GM18951 (cell line): ENCODE measurements around the gene HACE1.
"Not testable (repeated sequence)": the region's sequence is repeated elsewhere in the genome, so short reads cannot be mapped to it uniquely, and the experiment has no call there.

Source experiments
- POLR2A ChIP-seq: IDR thresholded peaks from 4 replicates; pipeline ENCODE4 v1.6.1; 2011; ENCODE audit warnings: mild to moderate bottlenecking; ENCODE audit not compliant: insufficient read length, insufficient read depth; ENCODE audit errors: extremely low read depth
- in situ Hi-C: fragments of 300-500 bp; cut with MboI; formaldehyde crosslinking; loops from one replicate; pipeline ENCODE4 v1.12.0; 2022; ENCODE audit warnings: low sequenced_read_pairs, mixed read lengths, inconsistent platforms; ENCODE audit not compliant: unreplicated experiment

The HACE1 gene

DNA sequence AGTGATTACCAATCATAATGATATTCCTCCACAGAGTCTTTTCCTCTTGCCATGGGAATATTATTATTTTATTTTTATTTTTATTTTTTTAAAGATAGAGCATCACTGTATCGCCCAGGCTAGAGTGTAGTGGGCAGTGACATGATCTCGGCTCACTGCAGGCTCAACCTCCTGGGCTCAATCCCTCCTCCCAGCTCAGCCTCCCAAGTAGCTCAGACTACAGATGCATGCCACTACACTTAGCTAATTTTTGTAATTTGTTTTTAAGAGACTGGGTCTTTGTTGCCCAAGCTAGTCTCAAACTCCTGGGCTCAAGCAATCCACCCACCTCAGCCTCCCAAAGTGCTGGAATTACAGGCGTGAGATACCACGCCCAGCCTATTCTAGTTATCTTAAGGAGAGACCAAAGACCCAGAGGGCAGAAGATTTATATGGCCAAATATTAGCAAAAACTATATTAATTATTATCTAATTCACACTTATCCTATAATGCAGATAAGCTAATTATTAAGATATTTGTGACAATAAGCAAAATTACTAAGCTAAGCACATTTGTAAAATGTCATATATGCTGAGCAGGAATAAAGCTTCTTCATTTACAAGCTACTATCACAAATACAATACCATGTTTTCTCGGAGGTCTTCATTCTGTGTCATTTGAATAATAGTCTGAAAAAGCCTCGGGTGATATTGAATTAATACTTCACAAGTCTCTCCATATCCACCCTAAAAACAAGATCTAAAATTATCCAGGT, 63.5 kb downstream of the HACE1 start:
- no peak for TF ChIP-seq POLR2A
- in situ Hi-C loops: no loop called here

- in situ Hi-C loops: no loop called here
- TF ChIP-seq POLR2A: no peak
These were observed 64.4 kb downstream of the HACE1 start for GRCh38 chr6:104795363-104795762.

DNA sequence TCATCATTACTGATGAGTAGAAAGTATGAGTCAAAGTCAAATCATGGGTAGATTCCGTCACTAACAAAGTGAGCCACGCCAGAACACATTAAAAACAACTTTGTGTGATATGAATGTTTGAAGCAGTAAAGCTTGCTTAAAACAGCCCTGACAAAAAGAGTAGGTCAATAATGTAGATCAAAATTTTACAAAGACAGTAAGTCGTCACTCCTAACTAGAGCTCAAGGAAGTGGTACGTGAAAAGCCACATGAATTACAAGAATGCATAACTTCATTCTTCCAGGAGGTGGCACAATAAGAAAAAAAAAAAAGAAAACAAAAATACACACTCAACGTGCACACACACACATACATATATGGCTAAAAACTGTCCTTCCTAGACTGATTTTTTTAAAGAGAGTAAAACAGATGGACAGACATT, 69.9 kb downstream of the HACE1 start:
- in situ Hi-C loops: no loop called here
- no peak for TF ChIP-seq POLR2A

GRCh38 chr6:104788400-104788799, 71.3 kb downstream of the HACE1 start:
- in situ Hi-C loops: no loop called here
- no peak for TF ChIP-seq POLR2A

- no peak for TF ChIP-seq POLR2A
- in situ Hi-C loops: no loop called here
These were observed 72.4 kb downstream of the HACE1 start for GRCh38 chr6:104787305-104787704.

- TF ChIP-seq POLR2A: no peak
- in situ Hi-C loops: no loop called here
These were observed 74.8 kb downstream of the HACE1 start for GRCh38 chr6:104784884-104785283.

DNA sequence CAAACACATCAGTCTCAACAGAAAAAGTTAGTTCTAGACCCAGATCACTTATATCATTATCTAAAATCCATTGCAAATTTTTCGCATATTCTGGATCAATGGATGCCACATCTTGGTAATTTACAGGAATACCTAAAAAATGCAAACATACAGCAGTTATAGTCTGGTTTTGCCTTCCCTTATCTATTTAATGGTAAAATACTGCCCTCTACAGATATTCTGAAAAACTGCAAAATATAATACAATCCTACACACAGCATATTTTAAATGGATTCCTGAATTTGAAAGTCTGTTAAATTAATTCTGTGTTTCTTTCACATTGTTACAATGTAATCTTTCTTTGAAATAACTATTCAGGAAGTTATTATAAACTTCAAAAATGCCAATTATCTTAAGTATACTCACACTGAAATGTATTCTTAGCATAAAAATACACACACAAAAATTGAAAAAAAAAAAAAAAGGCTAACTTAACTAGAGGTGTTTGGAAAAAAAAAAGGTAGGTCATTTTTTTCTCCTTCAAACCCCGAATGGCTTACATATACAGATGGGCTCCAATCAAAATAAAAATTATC, 88.4 kb downstream of the HACE1 start:
- in situ Hi-C loops: no loop called here
- TF ChIP-seq POLR2A: no peak

DNA sequence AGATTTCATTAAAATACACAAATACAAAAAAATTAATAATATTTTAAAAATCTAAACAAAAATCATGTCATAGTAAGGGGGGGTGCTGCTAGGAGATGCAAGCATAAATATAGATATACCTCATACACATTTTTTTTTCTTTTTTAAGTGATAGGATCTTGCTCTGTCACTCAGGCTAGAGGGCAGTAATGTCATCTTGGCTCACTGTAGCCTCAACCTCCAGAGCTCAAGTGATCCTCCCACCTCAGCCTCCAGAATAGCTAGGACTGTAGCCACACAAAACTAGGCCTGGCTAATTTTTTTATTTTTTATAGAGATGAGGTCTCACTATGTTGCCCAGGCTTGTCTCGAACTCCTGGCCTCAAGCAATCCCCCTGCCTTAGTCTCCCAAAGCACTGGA, 90.8 kb downstream of the HACE1 start:
- in situ Hi-C loops: no loop called here

GRCh38 chr6:104766595-104766994, 93.1 kb downstream of the HACE1 start:
- in situ Hi-C loops: no loop called here
- no peak for TF ChIP-seq POLR2A

More for the DNA sequence above, 90.8 kb downstream of the HACE1 start:
- no peak for TF ChIP-seq POLR2A

DNA sequence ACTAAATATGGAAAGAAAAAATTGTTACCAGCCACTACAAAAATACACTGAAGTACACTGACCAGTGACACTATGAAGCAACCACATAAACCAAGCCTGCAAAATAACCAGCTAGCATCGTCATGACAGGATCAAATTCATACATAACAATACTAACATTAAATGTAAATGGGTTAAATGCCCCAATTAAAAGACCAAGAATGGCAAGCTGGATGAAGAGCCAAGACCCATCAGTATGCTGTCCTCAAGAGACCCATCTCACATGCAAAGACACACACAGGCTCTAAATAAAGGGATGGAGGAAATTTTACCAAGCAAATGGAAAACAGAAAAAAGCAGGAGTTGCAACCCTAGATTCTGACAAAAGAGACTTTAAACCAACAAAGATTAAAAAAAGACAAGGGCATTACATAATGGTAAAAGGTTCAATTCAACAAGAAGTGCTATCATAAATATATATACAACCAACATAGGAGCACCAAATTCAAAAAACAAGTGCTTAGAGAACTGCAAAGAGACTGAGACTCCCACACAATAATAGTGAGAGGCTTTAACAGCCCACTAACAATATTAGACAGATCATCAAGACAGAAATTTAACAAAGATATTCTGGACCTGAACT, 104.8 kb downstream of the HACE1 start:
- TF ChIP-seq POLR2A: no peak
- in situ Hi-C loops: no loop called here

DNA sequence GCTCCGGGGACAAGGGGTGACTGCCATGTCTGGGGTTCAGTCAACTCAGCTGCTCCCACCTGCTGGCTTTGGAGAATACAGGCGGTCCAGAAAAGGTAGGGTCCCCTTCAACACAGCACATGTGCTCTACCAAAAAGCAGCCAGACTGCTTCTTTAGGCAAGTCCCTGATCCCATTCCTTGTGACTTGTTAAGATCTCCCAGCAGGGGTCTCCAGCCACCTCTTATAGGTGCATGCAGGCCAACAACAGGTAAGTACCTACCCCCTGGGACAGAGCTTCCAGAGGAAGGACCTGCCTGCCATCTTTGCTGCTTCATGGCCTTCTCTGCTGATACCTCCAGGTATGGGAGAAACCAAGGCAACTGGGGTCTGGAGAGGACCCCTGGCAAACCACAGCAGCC, 106.5 kb downstream of the HACE1 start:
- no peak for TF ChIP-seq POLR2A
- in situ Hi-C loops: no loop called here

DNA sequence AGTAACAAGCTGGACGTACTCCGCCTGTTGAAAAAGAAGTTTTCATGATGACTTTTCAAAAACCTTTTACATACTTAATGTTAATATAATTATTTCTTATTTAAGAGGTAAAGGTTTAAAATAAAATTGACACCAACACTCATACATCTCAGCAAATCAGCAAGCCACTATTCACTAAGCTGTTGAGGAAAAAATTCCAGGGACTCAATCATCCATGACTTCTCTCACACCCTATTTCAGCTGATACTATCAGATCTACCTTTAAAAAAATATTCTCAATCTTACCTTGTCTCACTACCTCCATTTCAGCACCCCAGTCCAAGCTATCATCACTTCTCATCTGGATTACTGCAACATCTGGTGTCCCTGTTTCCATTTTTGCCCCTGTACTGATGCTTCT, 109.3 kb downstream of the HACE1 start:
- TF ChIP-seq POLR2A: no peak
- in situ Hi-C loops: no loop called here

DNA sequence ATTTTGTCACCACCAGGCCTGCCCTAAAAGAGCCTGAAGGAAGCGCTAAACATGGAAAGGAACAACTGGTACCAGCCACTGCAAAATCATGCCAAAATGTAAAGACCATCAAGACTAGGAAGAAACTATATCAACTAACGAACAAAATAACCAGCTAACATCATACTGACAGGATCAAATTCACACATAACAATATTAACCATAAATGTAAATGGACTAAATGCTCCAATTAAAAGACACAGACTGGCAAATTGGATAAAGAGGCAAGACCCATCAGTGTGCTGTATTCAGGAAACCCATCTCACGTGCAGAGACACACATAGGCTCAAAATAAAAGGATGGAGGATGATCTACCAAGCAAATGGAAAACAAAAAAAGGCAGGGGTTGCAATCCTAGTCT, 120.6 kb downstream of the HACE1 start:
- in situ Hi-C loops: not testable (repeated sequence)

- in situ Hi-C loops: not testable (repeated sequence)
These were observed 122.2 kb downstream of the HACE1 start for GRCh38 chr6:104737567-104737966.

DNA sequence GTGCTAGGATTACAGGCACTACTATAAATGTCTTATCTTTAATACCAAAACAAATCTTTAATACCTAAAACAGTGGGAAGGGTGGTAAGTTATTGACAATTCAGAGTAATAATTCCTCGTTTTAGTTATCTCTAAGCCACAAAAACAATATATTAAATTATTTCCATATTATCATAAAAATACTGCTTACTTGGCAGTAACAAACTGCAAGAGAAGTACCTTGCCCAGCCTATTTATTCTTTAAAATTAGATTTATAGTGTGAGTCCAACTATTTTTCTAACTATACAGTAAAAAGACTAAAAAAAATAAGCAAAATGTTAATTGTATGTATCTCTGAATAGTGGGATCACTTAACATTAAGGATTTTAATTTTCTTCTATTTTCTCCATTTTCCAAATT, 123.2 kb downstream of the HACE1 start:
- in situ Hi-C loops: no loop called here
- TF ChIP-seq POLR2A: no peak

DNA sequence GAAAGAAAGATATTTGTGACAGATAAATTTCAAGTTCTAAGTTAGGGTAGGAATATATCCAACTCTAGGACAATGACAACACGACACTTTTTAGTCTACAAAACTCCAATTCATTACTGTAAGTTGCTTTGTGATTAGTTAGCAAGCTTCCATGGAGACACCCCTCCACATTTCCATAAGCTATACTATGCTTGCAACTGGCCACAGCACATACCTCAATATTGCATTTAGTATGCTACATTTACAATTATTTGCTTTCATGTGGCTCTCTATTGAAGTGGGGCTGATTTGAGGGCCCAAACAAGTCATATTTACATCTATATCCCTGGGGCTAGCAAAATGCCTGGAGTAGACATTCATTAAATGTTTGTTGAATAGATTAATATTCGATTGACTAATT, 129.3 kb downstream of the HACE1 start:
- no peak for TF ChIP-seq POLR2A
- in situ Hi-C loops: no loop called here
